ENCODE measurements around the gene SGSH.
"Not testable (repeated sequence)": the region's sequence is repeated elsewhere in the genome, so short reads cannot be mapped to it uniquely, and the experiment has no call there.

The SGSH gene

GRCh38 chr17:80253631-80254395 lies 33.7 kb upstream of the SGSH start:
- no peak for DNase-seq

GRCh38 chr17:80252871-80253270 lies 32.7 kb upstream of the SGSH start:
- DNase-seq: peak in 1 of 56 donors; percentile 29

GRCh38 chr17:80251966-80252365 lies 31.8 kb upstream of the SGSH start:
- no peak for DNase-seq

DNA sequence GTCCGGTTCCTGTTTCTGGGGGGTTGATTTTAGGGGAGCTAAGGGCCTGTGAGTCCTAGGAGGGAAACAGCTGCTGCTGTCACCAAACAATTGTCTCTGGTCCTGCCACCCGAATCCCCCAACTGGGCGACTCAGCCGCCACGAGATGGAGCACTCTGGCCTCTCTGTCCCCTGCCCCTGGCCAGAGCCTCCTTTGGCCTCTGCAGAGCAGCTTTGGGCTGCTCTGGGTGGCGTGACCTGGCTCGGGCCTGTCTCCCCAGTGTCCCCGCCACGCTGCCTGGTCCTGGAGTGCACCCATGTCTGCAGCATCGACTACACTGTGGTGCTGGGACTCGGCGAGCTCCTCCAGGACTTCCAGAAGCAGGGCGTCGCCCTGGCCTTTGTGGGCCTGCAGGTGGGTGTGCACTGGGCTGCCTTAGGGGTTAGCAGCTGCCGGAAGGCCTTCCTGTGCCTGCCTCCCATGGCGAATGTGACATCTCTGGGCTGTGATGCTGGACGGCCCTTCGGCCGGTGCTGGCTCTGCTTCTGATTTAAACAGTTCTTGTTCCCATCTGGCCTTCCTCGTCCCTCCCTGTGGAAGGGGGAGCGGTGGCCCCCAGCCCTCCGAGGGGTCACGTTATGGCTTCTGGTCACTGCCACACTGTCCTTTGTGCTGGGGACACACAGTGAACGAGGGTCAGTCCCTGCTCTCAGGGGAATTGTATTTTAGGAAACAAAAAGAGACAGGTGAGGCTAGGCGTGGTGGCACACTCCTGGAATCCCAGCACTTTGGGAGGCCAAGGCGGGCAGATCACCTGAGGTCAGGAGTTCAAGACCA lies 29.0 kb upstream of the SGSH start:
- DNase-seq: no peak

- no peak for DNase-seq
These were observed 28.1 kb upstream of the SGSH start for GRCh38 chr17:80248001-80248893.

- no peak for DNase-seq
These were observed 27.4 kb upstream of the SGSH start for GRCh38 chr17:80247561-80247960.

- no peak for DNase-seq
These were observed 26.6 kb upstream of the SGSH start for GRCh38 chr17:80246726-80247125.

- DNase-seq: no peak
These were observed 26.1 kb upstream of the SGSH start for GRCh38 chr17:80246266-80246681.

- no peak for DNase-seq
These were observed 25.6 kb upstream of the SGSH start for GRCh38 chr17:80245566-80246265.

DNA sequence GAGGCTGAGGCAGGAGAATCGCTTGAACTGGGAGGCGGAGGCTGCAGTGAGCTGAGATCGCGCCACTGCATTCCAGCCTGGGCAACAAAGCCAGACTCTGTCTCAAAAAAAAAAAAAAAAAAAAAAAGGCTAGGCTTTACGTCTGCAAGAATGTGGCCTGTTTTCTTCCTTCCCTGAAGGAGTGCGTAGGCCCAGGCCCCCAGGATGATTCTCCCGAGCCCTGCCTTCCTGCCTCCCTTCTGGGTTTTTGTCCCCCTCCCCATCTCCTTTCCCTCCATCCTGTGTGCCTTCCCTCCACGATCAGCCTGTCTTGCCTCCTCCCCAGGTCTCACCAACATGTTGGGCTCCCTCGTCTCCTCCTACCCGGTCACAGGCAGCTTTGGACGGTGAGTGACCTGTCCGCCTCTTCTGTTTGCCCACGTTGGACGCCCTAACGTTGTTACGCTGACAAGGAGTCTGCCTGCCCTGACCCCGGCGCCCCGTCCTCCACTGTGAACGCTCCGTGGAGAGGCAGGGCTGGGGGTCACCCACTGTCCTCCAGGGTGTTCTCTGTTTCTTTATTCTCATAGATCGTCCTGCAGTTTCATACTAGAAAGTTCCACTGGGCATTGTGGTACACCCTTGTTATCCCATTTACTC lies 24.9 kb upstream of the SGSH start:
- no peak for DNase-seq

DNA sequence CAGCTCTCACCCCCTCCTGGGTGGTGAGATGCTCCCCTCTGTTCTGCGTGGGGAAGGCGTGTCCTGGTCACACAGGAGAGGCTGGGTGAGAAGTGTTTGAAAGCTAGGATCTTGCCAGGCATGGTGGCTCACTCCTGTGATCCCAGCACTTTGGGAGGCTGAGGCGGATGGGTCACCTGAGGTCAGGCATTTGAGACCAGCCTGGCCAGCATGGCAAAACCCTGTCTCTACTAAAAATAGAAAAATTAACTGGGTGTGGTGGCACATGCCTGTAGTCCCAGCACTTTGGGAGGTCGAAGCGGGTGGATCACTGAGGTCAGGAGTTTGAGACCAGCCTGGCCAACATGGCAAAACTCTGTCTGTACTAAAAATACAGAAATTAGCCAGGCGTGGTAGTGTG lies 24.3 kb upstream of the SGSH start:
- DNase-seq: not testable (repeated sequence)

DNA sequence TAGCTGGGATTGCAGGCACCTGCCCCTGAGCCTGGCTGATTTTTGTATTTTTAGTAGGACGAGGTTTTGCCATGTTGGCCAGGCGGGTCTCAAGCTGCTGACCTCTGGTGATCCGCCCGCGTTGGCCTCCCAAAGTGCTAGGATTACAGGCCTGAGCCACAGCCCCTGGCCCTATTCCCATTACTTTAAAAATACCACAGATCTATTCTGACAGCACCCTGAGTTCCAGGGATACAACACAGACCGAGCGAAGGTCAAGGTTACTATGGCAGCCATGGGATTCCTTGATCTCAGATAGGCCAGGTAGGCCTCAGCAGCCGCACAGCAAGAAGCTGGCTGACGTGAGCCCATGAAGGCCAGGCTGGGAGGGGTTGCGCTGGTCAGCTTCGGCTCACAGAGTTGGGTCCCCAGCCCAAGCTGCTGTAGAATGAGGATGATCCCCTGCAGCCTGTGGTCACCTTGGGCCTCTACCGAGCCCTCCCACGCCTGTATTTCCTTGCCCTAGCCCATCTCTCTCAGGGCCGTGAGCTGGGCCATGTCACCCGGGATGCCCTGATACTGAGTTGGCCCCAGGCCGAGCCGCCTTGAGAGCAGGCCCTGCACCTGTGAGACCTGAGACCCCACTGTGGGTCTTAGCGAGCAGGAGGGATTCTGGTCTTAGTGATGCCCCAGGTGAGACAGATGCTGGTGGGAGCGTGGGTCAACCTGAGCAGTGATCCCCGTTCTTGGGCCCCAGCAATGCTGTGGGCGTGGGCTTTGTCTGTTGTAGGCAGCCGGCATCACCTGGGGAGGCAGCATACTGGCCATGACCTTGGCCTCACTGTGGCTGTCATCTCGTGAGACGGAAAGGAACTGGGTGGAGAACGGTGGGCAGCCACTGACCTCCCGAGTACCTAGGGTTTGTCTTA lies 23.6 kb upstream of the SGSH start:
- DNase-seq: no peak

DNA sequence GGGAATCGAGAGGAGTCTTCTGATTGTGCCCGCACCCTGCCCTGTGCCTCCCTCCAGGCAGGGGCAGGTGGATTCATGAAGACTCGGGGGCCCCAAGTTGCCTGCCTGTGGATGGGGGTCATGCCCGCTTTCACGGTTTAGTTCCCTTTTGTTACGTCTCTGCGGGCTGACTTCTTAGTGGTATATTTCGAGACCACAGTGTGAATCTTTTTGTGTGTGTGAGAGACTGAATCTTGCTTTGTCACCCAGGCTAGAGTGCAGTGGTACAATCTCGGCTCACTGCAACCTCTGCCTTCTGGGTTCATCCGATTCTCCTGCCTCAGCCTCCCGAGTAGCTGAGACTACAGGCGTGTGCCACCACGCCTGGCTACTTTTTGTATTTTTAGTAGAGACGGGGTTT lies 22.4 kb upstream of the SGSH start:
- no peak for DNase-seq

DNA sequence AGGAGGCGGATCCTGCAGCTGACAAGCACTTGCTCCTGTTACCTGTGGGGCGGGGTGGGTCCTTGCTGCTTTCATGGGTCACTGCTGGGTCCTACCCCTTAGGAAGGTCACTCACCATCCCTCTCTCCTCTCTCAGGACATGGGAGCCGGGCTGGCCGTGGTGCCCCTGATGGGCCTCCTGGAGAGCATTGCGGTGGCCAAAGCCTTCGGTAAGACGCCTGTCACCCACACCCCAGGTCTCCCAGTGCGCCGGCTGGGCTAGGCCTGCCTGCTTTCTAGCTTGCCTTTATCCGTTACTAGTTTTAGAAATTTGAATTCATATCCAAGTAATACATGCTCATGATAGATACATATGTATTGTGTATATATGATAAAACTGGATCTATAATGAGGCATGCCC lies 17.3 kb upstream of the SGSH start:
- DNase-seq: no peak

DNA sequence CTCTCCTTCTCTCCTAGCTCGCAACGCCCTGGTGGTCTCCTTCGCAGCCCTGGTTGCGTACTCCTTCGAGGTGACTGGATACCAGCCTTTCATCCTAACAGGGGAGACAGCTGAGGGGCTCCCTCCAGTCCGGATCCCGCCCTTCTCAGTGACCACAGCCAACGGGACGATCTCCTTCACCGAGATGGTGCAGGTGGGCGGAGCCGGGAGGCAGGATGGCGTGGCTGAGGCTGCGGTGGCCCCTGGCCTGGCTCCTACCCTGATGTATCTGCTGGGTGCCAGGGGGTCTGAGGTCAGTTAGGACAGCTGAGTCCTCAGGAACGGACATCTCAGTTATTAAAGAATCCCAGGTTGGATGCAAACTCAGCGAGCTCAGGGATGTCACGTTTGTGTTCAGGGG lies 16.8 kb upstream of the SGSH start:
- no peak for DNase-seq

GRCh38 chr17:80233202-80233601 lies 13.1 kb upstream of the SGSH start:
- DNase-seq: no peak

GRCh38 chr17:80232438-80232837 lies 12.3 kb upstream of the SGSH start:
- DNase-seq: no peak

- no peak for DNase-seq
These were observed 8.9 kb upstream of the SGSH start for GRCh38 chr17:80229011-80229410.

DNA sequence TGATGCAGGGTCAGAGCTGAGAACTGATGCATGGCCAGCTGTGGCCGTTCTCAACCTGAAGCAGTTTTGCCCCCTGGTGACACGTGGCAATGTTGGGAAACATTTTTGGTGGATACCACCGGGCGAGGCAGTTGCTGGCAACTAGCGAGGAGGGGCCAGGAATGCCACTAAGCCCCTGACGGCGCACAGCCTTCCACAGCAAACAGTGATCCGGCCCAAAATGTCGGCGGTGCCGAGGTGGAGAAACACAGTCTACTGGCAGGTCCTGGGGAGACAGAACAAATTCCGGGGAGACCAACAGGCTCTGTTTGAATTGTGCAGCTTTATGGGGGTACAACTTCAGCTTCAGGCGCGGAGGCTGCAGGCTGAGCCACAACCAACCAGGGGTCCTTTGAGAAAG lies 8.3 kb upstream of the SGSH start:
- no peak for DNase-seq

DNA sequence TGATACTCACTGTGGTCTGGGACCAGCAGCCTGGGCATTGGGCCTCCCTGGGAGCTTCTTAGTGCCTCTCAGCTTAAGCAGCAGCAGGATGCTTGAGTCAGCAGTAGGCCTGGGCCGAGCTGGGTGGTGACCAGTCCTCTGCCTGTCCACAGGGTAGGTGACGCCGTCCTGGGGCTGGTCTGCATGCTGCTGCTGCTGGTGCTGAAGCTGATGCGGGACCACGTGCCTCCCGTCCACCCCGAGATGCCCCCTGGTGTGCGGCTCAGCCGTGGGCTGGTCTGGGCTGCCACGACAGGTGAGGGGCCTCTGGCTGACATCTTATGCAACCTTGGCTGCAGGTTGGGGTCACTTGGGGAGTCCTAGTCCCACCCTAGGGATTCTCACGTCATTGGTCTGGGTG lies 7.5 kb upstream of the SGSH start:
- no peak for DNase-seq

Measured in amygdala (tissue), 56 donors.